ENCODE results near the gene TMEM43.

DNA sequence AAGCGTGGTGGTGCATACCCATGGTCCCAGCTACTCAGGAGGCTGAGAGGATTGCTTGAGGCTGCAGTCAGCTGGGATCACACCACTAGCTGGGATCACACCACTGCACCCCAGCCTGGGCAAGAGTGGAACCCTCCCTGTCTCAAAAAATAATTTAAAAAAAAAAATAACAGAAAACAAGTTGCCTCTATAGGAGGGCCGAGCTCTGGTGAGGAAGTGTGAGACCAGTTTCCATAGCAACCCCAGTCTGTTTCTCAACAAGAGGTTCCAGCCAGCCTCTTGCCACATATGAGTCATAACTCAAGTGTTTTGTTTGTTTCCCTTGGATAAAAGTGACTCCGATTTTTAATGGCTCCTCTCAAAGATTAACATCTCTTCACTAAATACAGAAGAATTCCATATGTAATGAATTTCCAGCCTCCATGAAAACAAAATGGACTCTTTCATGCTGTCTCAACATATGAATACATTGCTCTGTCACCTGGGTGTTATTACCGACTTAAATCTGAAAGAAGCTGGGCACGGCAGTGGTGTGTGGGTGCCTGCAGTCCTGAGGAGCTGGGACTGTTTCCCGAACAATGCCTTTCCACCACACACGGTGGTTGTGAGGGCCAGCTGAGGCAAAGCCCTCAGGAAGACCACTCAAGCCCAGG, 19.7 kb downstream of the TMEM43 start:
- TF ChIP-seq POLR2AphosphoS5 (IDR thresholded peaks at IDR 0.05; ENCODE audit: low read depth, low read length) (no peak), POLR2A (IDR thresholded peaks at IDR 0.05; ENCODE audit: low read depth, low read length) (no peak), TAF1 (IDR thresholded peaks at IDR 0.05; ENCODE audit: borderline replicate concordance, low read depth, low read length) (no peak)

All from GM12892 (cell line).